Stimulated activated naive B cell treated with anti-CD40 and anti-IgM and Interleukin-4, amounts not matched to agents 10 μg/mL and 1 μg/mL and 100 μg/mL, for 72 hours (primary cell): Measurements from ENCODE around the gene HOXC12.
A peak's percentile ranks its signal among the peaks of the same experiment; 100 is the strongest.

Source experiments
- ATAC-seq, 2 donors: fragments of 150-1000 bp; cut with Tn5 transposase; replicated peaks; 2 replicates each; pipeline ENCODE4 v1.10.0; 2021; ENCODE audit warnings: moderate library complexity in 1 of 2
- DNase-seq: peaks from one replicate; pipeline ENCODE4 v3.0.0; 2021
- H3K27ac Mint-ChIP-seq: one replicate; pipeline ENCODE4 v1.8.0; 2022; ENCODE audit warnings: mild to moderate bottlenecking, mixed read lengths
- H3K27me3 Mint-ChIP-seq, 2 donors: one replicate each; pipeline ENCODE4 v1.8.0; 2022; ENCODE audit warnings: mixed read lengths in 2 of 2
- H3K36me3 Mint-ChIP-seq, 2 donors: one replicate each; pipeline ENCODE4 v1.8.0; 2022; ENCODE audit warnings: mixed read lengths in 2 of 2, mild to moderate bottlenecking in 1 of 2
- H3K4me1 Mint-ChIP-seq, 2 donors: one replicate each; pipeline ENCODE4 v1.8.0; 2022; ENCODE audit warnings: mixed read lengths in 2 of 2, mild to moderate bottlenecking in 1 of 2
- H3K4me3 Mint-ChIP-seq, 2 donors: one replicate each; pipeline ENCODE4 v1.8.0; 2022; ENCODE audit warnings: mild to moderate bottlenecking in 2 of 2, mixed read lengths in 2 of 2, moderate library complexity in 1 of 2
- H3K9me3 Mint-ChIP-seq, 2 donors: one replicate each; pipeline ENCODE4 v1.8.0; 2022; ENCODE audit warnings: mixed read lengths in 2 of 2, mild to moderate bottlenecking in 1 of 2

HOXC12 gene

DNA sequence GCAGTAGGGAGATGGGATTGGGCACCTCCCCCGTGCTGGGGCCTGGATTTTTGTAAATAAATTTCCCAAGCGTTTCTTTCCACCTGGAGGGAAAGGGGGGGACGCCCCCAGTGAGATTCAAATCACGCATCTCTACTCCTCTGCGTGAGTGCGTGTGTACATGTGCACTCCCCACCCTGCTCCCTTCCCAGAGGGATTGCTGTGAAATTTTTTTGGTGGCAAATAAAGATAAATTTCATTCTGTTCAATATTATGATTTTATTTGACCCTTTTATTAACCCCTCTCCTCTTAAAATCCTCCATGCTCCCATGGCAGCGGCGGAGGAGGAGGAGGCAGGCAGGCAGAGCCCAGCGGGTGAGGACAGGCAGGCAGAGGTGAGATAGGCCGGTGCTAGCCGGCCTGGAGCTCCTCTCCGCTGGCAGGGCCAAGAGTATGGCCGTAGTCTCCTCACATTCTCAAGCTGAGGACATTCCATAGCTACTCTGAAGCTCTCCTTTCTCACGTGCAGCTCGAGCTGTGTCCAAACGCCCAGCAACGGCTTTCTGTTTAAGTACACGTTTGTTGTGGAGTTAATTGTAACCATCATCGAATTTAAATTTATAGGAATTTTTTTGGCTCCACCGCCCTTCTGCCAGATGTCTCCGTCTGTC lies 21.6 kb downstream of the HOXC12 start:
- no peak for DNase-seq
- Mint-ChIP-seq H3K9me3 (peaks cover 0 to 10% of the 10 kb centered on the region in 2 donors), H3K4me1 (peaks cover 15 to 23% of the 10 kb centered on the region in 2 donors), H3K27ac (no peak overlapping the region), H3K4me3 (no peak overlapping the region), H3K36me3 (peaks cover 7 to 13% of the 10 kb centered on the region in 2 donors), H3K27me3 (peaks cover 79 to 90% of the 10 kb centered on the region in 2 donors)
- no peak for ATAC-seq

DNA sequence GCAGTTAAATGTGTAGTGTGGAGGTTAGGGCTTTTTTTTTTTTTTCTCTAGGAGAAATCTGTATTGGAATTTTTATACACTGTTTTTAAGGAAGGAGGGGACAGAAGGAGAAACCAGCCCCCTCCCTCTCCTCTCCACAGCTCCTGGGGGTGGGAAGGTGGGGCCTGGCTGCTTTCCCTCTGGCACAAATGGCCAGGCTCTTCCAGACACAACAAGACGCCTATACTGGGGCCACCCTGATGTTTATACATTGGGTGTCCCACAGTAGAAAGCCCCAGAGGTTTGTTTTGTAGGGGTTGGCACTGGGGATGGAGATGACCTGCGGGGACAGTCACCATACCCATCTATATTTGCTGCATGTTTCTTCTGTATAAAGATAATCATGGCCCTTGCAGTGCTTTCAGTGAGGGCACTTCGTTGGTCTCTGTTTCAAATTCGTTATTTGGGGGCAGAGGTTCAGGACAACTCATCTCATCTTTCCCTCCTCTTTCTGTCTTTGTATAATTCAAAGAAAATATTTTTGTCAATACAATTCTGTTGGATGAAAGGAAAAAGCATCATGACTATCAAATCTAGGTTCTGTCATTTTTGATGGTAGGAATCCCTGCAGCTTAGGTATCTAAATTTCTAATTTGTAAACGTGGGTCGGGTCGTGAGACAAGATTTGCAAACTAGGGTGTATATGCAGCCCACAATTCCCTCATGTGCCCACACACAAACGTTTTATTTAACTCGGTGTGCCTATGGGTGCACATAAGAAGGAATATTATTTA lies 22.3 kb downstream of the HOXC12 start:
- DNase-seq (no peak), ATAC-seq (no peak)
- Mint-ChIP-seq H3K36me3 (peaks cover 7 to 13% of the 10 kb centered on the region in 2 donors), H3K9me3 (peaks cover 0 to 10% of the 10 kb centered on the region in 2 donors), H3K4me1 (peaks cover 15 to 23% of the 10 kb centered on the region in 2 donors), H3K27ac (no peak overlapping the region), H3K27me3 (peaks cover 78 to 90% of the 10 kb centered on the region in 2 donors), H3K4me3 (no peak overlapping the region)

DNA sequence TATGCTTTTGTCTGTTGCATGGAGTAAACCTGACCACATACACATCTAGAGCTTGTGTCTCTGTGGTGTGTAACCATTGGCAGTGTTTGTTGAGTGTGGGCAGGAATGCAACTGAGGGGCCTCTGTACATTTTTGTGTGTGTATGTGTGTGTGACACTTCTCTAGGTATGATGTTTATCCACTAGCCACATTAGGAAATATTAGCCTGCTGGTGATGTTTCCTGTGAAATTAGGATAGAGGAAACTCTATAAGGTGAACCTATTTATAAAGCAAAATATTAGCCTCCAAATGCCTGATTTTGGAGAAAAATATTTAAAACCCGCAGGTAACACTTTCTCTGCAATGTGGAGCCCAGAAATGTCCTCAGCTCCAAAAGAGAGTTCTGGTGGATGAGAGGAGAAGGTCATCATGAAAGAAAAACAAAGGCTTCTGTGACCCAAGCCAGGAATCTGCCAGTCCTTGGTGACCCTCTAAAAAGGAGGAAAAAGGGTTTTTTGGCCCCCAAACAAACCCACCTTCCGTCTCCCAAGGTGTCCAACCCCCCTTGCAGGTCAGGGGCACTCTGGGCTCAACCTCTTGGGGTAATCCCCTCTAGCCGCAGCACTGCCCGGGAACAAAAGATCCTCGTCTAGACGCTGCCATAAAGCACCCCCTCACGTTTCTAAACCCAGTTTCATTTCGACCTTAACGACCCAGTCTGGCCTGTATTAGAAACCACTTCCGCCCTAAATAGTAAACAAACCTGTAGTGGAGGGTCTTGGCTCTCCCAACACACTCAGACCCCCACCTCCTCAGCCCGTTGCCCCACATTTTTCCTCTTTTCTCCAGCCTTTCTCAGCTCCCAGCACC lies 23.1 kb downstream of the HOXC12 start:
- H3K4me1 Mint-ChIP-seq = peaks cover 15 to 23% of the 10 kb centered on the region in 2 donors
- peaks cover 7 to 12% of the 10 kb centered on the region in 2 donors for H3K36me3 Mint-ChIP-seq
- peaks cover 72 to 87% of the 10 kb centered on the region in 2 donors for H3K27me3 Mint-ChIP-seq
- DNase-seq (no peak), ATAC-seq (no peak)
- H3K4me3 Mint-ChIP-seq = no peak overlapping the region
- H3K27ac Mint-ChIP-seq = no peak overlapping the region
- peaks cover 0 to 7% of the 10 kb centered on the region in 2 donors for H3K9me3 Mint-ChIP-seq

DNA sequence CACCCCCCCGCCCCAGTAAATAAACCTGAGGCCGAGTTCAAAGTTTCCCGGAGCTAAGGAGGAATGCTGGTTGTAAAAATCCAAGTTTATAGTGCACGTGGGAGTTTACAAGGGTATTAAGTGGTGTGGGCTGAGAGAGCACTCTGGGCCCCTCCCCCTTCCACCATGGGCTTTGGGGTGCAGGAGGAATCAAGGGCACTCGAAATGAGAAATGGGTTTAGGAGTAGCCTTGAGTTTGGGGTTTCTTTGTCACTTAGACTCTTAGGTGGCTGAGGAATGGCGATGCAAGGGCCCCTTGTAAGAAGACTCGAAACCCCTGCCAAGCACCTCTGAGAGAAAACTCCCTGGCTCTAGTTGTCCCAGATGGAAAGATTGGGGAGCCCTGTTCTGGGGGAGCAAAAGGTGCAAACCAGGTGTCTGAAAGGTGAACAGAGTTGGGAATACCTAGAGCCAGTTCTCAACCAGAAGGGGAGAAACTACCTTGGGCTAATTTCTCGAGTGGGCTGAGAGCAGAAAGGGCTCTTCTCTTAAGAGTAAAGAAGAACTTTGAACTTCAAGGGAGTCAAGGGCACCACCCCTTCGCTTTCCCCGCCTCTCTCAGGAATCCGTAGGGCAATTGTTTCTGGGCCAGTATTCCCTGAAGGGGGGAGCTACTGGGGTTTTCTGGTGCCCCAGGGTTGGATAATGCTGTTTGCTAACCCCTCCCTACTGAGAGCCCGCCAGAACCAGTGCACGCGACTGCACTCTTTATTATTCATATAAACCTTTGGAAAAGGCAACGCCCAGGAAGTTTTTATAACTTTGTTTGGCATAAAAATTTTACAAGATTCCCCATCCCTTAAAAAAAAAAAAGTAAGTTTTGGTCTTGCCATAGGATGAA lies 24.0 kb downstream of the HOXC12 start:
- DNase-seq = no peak
- H3K27ac Mint-ChIP-seq = no peak overlapping the region
- no peak overlapping the region for H3K4me3 Mint-ChIP-seq
- H3K9me3 Mint-ChIP-seq = peaks cover 0 to 1% of the 10 kb centered on the region in 2 donors
- no peak for ATAC-seq
- peaks cover 5 to 6% of the 10 kb centered on the region in 2 donors for H3K36me3 Mint-ChIP-seq
- H3K4me1 Mint-ChIP-seq = peaks cover 9 to 19% of the 10 kb centered on the region in 2 donors
- H3K27me3 Mint-ChIP-seq = peaks cover 73 to 89% of the 10 kb centered on the region in 2 donors

DNA sequence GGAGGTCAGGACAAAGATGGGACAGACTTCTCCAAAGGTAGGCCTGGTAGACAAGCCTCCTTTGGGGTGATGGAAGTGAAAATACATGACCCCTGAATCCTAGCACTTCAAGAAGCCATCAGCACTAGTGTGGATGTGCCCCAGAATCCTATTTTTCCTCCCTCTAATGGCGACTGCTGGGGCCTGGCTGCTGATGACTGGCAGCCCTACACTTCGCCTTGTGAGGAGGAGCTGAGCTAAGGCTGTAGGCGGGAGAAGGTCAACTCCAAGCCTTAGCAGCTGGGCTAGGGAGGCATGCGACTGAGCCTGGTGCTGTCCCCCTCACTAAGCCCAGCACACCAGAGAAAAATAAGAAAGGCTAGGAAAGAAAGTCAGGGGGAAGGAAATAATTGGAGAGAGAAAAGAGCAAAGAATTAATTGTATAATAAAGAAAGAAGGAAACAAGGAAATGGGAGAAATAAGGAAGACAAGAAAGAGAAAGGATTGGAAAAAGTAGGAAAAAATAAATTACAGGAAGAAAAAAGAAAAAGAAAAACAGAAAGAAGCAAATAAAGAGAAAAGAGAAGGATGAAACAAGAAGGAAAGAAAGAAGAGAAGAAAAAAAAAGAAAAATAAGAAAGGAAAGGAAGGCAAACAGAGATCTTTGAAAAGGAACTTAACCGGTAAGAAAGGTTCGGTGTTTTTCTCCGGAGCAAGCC lies 25.6 kb downstream of the HOXC12 start:
- no peak overlapping the region for H3K4me3 Mint-ChIP-seq
- DNase-seq = no peak
- H3K36me3 Mint-ChIP-seq = peaks cover 8 to 12% of the 10 kb centered on the region in 2 donors
- peaks cover 0 to 1% of the 10 kb centered on the region in 2 donors for H3K9me3 Mint-ChIP-seq
- H3K4me1 Mint-ChIP-seq = peaks cover 8 to 29% of the 10 kb centered on the region in 2 donors
- H3K27ac Mint-ChIP-seq = no peak overlapping the region
- no peak for ATAC-seq
- H3K27me3 Mint-ChIP-seq = peaks cover 78 to 94% of the 10 kb centered on the region in 2 donors

DNA sequence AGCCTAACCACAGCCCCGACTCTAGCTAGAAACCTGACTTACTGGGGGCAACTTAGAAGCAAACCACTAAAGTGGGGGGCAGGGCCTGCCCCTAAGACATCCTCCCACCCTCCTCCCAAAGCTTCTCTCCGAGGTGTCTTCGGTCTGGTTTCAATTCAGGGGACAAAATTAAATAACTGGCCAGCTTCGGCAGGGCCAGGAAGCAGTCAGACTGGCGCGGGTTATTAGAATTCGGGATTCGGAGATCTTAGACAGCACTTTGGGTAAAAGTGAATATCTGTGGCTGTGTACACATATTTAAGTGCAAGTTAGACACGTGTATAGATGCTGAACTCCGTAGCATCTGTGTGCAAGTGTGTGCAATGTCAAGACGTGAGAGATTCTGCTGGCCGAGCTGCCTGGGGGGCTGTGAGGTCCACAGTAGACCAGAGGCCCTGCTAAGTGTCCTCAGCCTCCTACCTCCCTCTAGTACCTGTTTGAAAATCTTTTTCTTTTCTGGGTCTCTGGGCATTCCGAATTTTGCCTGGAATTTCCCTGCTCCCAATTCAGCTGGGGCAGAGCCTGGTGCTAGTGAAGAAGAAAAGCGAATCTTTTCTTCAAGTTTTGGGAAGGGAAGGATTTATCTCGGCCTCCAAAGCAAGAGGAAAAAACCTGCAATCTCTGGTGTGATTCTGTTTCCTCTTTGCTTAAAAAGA lies 26.2 kb downstream of the HOXC12 start:
- peaks cover 5 to 11% of the 10 kb centered on the region in 2 donors for H3K36me3 Mint-ChIP-seq
- H3K4me3 Mint-ChIP-seq = no peak overlapping the region

DNA sequence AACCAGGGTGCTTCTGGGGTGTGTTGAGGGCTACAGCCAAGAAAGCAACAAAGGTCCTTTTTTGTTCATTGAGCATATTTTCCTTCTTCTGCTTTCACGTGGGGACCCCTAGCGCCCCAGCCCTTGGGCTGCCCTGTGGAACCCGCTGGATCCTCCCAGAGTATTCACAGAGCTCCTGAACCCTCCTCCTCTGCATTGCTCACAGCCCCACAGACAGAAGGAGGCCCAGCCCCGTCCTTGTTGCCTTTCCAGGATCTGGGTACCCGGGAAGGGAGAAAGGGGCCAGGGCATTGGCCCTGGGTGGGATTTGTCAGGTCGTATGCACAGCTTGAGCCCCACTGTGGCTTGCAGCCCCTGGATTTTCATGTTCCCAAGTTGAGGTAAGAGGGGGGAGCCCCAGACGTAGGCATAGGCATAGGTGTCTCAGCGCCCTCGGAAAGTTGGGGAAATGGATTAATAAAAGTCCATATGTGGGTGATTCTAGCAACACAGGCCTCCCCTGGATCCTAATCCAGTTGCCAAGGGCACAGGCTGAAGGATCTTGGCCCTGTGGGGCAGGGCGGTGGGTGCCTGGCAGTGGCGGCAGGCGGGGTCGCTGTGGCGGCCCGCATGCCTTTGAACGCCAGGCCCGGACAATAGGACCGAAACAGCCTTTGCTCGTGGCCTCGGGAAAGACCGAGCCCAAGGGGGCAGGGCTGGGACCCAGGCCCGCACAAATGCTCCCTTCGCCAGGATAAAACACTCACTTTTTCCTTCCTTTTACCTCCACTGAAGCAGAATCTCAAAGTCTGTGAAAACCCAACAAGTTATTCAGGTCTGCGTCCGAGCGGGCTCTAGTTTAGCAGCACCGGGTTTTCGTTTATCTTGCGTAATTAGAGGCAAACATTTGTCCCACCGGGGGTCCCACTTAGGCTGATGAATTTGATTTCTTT lies 27.2 kb downstream of the HOXC12 start:
- H3K27ac Mint-ChIP-seq = no peak overlapping the region
- peaks cover 77 to 95% of the 10 kb centered on the region in 2 donors for H3K27me3 Mint-ChIP-seq
- peaks cover 0 to 2% of the 10 kb centered on the region in 2 donors for H3K9me3 Mint-ChIP-seq
- ATAC-seq (no peak), DNase-seq (no peak)
- peaks cover 5 to 11% of the 10 kb centered on the region in 2 donors for H3K36me3 Mint-ChIP-seq
- H3K4me1 Mint-ChIP-seq = peaks cover 13 to 32% of the 10 kb centered on the region in 2 donors
- no peak overlapping the region for H3K4me3 Mint-ChIP-seq

More for the DNA sequence above, 26.2 kb downstream of the HOXC12 start:
- DNase-seq (no peak), ATAC-seq (no peak)
- Mint-ChIP-seq H3K9me3 (peaks cover 0 to 2% of the 10 kb centered on the region in 2 donors), H3K4me1 (peaks cover 10 to 28% of the 10 kb centered on the region in 2 donors), H3K27ac (no peak overlapping the region), H3K27me3 (peaks cover 76 to 94% of the 10 kb centered on the region in 2 donors)

DNA sequence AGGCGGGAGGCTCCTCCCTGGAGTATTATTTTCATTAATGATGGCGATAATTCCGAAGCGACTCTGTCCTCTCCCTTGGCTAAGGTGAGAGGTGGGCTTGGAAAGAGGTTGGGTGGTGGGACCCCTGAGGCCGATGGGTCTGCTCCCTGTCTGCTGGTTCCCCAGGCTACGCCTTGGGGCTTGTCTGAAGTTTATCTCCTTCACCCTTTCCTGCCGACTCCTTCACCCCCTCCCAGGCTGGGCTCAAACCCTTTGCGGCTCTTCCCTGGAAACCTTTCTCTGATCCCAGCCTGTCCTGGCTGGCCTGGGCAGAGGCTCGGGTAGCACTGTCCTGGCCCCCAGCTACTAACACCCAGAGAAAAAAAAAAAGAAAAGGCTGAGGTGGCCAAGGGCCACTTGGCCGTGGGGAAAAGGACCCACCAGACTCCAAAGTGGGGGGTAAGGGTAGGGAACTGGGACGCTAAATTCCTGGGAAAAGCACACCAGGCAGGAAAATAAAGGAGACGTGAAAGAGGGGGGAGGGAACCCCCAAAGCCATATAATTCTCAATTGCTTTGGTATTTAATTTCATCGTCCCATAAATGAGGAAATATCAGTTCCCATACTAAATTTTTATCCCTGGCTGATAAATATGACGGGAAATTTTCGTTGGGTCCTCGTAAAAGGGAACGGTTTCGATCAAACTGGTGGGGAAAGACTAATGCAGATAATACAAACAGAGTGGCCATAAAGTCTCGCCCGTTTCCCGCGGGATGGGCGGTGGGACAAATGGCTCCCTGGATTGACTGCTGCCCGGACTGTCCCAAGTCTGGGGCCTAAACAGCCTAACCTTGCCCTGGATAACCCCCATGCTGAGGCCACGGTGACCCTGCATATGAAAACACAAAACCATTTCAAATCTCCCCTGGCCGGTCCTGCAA lies 28.2 kb downstream of the HOXC12 start:
- no peak for DNase-seq
- Mint-ChIP-seq H3K9me3 (peaks cover 0 to 2% of the 10 kb centered on the region in 2 donors), H3K36me3 (peaks cover 5 to 11% of the 10 kb centered on the region in 2 donors), H3K4me1 (peaks cover 13 to 32% of the 10 kb centered on the region in 2 donors), H3K4me3 (peak overlapping the region; percentile 3 to 29), H3K27ac (peak overlapping the region; percentile 85), H3K27me3 (peaks cover 83 to 95% of the 10 kb centered on the region in 2 donors)
- no peak for ATAC-seq

DNA sequence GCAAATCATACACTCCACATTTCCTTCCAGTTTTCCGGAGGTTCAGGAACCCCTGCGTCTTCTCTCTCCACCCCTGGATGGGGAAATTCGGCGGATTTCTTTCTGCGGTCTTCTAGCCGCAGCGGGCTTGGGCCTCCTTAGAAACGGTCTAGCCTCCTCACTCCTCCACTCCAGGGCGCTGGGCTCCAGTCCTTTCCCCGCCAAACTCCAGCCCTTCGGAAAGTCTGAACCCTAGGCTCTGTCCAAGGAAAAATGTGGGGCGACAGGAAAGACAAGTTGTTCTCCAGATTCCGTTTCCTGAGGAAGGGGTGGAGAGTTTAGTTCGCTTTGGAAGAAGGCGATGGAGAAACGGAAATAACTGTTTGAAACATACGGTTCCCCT lies 28.9 kb downstream of the HOXC12 start:
- H3K36me3 Mint-ChIP-seq = peaks cover 5 to 11% of the 10 kb centered on the region in 2 donors
- ATAC-seq (no peak), DNase-seq (no peak)
- peak overlapping the region in 1 of 2 donors; percentile 3 for H3K4me3 Mint-ChIP-seq
- H3K27ac Mint-ChIP-seq = peak overlapping the region; percentile 85
- H3K4me1 Mint-ChIP-seq = peaks cover 15 to 37% of the 10 kb centered on the region in 2 donors
- peaks cover 81 to 95% of the 10 kb centered on the region in 2 donors for H3K27me3 Mint-ChIP-seq
- peaks cover 0 to 2% of the 10 kb centered on the region in 2 donors for H3K9me3 Mint-ChIP-seq

DNA sequence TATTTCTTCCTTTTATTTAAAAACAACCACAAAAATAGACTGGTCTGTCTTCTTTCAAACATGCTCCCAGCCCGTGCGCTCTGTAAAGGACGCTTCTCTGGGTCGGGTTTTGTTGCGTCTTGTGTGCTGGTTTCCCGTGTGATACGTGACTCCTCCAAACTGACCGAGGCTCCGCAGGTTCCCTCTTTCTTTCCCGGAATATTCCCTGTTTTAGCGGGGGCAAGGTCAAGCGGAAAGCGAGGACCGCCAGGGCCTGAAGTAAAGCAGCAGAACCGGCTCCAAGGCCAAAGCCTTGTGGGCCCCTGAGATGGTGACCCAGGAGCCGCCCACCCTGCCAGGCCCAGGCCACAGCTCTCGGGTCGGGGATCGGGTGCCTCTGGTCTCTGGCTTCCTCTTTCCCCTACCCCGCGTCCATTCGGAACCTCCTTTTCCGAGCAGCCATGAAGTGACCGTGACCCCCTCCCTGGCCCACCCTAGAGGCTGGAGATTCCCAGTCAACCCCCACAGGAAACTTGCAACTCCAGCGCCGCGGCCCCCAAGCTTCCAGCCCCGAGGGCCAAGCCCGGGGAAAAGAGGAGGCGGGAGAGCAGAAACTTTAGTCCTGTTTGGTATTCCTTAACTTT lies 29.4 kb downstream of the HOXC12 start:
- H3K36me3 Mint-ChIP-seq = peaks cover 5 to 11% of the 10 kb centered on the region in 2 donors
- H3K27ac Mint-ChIP-seq = peak overlapping the region; percentile 85
- ATAC-seq (no peak), DNase-seq (no peak)
- H3K9me3 Mint-ChIP-seq = peaks cover 0 to 2% of the 10 kb centered on the region in 2 donors
- H3K4me1 Mint-ChIP-seq = peaks cover 17 to 41% of the 10 kb centered on the region in 2 donors
- no peak overlapping the region for H3K4me3 Mint-ChIP-seq
- H3K27me3 Mint-ChIP-seq = peaks cover 81 to 95% of the 10 kb centered on the region in 2 donors
